Measurements from ENCODE around the gene SORBS1.

SORBS1 gene

DNA sequence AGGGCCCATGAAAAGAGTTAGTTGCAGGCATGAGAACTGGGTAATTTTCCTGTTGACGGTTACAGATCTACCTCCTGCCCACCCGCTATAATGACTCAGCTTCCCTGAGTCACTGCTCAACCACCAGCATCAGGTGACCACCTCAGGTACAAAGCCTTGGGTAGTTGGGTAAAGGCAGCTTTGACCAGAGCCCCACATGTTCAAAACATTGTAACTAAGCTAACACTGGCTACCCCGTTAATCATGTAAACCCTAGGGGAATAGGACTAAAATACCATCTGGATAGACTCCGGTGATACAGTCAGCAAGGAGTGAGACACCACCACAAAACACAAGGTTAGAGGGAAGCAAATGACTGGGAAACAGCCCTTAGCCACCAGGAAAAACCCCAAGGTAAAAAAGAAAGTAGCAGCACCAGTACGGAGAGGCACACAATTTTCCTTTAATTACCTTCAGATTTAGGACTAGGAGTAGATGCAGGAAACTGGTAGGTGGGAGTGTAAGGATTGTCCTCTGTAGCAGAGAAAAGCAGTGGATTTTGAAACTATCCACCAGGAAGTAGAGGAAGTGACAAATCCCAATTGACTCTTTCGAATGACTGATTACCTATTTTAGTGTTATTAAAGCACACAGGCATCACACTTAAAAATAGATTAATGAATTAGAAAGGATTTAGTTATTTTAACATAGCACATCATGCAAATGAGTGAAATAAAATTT, 166.8 kb downstream of the SORBS1 start:
- no peak overlapping the region for H3K4me3 ChIP-seq (replicated peaks; ENCODE audit: insufficient read depth, low read length)
- no peak for DNase-seq (ENCODE audit: low read depth in 1 of 2, low spot score in 1 of 2)
- H3K27ac ChIP-seq (replicated peaks): no peak overlapping the region
- TF ChIP-seq, protein P1, sequence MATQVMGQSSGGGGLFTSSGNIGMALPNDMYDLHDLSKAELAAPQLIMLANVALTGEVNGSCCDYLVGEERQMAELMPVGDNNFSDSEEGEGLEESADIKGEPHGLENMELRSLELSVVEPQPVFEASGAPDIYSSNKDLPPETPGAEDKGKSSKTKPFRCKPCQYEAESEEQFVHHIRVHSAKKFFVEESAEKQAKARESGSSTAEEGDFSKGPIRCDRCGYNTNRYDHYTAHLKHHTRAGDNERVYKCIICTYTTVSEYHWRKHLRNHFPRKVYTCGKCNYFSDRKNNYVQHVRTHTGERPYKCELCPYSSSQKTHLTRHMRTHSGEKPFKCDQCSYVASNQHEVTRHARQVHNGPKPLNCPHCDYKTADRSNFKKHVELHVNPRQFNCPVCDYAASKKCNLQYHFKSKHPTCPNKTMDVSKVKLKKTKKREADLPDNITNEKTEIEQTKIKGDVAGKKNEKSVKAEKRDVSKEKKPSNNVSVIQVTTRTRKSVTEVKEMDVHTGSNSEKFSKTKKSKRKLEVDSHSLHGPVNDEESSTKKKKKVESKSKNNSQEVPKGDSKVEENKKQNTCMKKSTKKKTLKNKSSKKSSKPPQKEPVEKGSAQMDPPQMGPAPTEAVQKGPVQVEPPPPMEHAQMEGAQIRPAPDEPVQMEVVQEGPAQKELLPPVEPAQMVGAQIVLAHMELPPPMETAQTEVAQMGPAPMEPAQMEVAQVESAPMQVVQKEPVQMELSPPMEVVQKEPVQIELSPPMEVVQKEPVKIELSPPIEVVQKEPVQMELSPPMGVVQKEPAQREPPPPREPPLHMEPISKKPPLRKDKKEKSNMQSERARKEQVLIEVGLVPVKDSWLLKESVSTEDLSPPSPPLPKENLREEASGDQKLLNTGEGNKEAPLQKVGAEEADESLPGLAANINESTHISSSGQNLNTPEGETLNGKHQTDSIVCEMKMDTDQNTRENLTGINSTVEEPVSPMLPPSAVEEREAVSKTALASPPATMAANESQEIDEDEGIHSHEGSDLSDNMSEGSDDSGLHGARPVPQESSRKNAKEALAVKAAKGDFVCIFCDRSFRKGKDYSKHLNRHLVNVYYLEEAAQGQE (IDR thresholded peaks at IDR 0.05; ENCODE audit: insufficient replicate concordance, low read depth): no peak
- TF ChIP-seq POLR2AphosphoS5 (IDR thresholded peaks at IDR 0.05; ENCODE audit: low read depth) (no peak), GABPA (IDR thresholded peaks at IDR 0.05; ENCODE audit: low read depth) (no peak), SPI1 (IDR thresholded peaks at IDR 0.05; ENCODE audit: borderline replicate concordance, low read depth) (no peak)
- TF ChIP-seq, protein P2, sequence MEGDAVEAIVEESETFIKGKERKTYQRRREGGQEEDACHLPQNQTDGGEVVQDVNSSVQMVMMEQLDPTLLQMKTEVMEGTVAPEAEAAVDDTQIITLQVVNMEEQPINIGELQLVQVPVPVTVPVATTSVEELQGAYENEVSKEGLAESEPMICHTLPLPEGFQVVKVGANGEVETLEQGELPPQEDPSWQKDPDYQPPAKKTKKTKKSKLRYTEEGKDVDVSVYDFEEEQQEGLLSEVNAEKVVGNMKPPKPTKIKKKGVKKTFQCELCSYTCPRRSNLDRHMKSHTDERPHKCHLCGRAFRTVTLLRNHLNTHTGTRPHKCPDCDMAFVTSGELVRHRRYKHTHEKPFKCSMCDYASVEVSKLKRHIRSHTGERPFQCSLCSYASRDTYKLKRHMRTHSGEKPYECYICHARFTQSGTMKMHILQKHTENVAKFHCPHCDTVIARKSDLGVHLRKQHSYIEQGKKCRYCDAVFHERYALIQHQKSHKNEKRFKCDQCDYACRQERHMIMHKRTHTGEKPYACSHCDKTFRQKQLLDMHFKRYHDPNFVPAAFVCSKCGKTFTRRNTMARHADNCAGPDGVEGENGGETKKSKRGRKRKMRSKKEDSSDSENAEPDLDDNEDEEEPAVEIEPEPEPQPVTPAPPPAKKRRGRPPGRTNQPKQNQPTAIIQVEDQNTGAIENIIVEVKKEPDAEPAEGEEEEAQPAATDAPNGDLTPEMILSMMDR (IDR thresholded peaks at IDR 0.05; ENCODE audit: insufficient read depth, low read length): no peak
- no peaks in the 10 kb centered on the region for H3K27me3 ChIP-seq (ENCODE audit: insufficient read depth, poor library complexity, severe bottlenecking)

DNA sequence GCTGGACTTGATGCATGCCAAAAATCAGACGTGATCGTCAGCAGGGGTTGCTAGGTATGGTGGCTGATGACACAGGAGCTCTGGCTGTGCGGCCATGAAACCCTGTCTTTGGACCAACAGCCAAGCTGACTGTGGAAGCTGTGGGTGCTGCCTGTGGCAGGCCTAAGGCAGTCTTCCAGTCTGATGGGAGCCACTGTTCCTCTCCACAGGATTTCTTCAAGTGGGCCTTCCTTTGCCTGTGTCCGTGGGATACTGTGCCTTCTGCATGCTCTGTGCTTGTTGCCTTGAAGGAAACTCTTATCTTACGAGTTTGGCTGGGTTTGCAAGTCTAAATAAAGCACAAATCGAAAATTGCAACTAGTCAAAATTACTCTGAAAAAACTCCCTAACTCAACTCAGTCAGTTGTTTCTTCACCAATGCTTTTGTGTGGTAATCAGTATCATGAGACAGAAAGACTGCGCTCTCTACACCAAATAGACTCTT, 168.4 kb downstream of the SORBS1 start:
- Histone ChIP-seq H3K27me3 (ENCODE audit: insufficient read depth, poor library complexity, severe bottlenecking) (no peaks in the 10 kb centered on the region), H3K4me3 (replicated peaks; ENCODE audit: insufficient read depth, low read length) (no peak overlapping the region), H3K27ac (replicated peaks) (no peak overlapping the region)
- no peak for DNase-seq (ENCODE audit: low read depth in 1 of 2, low spot score in 1 of 2)
- TF ChIP-seq GABPA (IDR thresholded peaks at IDR 0.05; ENCODE audit: low read depth): no peak
- TF ChIP-seq, protein P2 (IDR thresholded peaks at IDR 0.05; ENCODE audit: insufficient read depth, low read length): no peak

DNA sequence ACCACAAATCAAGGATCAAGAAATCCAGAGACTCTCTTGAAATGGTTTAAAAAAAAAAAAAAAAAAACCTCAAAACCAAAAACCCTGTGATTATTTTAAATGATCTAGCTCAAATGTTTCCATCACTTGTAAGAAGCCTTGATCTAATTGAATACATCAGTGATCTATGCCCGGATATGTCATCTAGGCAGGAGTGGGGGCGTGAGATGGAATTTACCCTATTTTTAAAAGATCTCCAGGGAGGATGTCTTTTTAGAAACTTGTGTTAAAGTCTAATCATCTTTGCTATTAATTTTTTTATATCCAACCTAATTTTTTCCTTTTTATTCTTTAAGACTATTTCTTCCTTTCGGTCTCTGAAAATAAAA, 169.0 kb downstream of the SORBS1 start:
- no peak overlapping the region for H3K27ac ChIP-seq (replicated peaks)
- no peak for DNase-seq (ENCODE audit: low read depth in 1 of 2, low spot score in 1 of 2)
- TF ChIP-seq, protein P1 (IDR thresholded peaks at IDR 0.05; ENCODE audit: insufficient replicate concordance, low read depth): no peak
- no peak for TF ChIP-seq SPI1 (IDR thresholded peaks at IDR 0.05; ENCODE audit: borderline replicate concordance, low read depth)
- TF ChIP-seq POLR2AphosphoS5 (IDR thresholded peaks at IDR 0.05; ENCODE audit: low read depth): no peak
- no peak for TF ChIP-seq GABPA (IDR thresholded peaks at IDR 0.05; ENCODE audit: low read depth)
- TF ChIP-seq, protein P2 (IDR thresholded peaks at IDR 0.05; ENCODE audit: insufficient read depth, low read length): no peak
- no peak overlapping the region for H3K4me3 ChIP-seq (replicated peaks; ENCODE audit: insufficient read depth, low read length)
- H3K27me3 ChIP-seq (ENCODE audit: insufficient read depth, poor library complexity, severe bottlenecking): no peaks in the 10 kb centered on the region
